NCI-H1930 (cell line): Measurements from ENCODE around the gene TM2D3.
A peak's percentile ranks its signal among the peaks of the same experiment; 100 is the strongest.

ENCODE experiments used
- DNase-seq, 2 experiments: peaks; one replicate each; lab custom pipeline; 2025; lab: John Stamatoyannopoulos, UW

The TM2D3 gene

DNA sequence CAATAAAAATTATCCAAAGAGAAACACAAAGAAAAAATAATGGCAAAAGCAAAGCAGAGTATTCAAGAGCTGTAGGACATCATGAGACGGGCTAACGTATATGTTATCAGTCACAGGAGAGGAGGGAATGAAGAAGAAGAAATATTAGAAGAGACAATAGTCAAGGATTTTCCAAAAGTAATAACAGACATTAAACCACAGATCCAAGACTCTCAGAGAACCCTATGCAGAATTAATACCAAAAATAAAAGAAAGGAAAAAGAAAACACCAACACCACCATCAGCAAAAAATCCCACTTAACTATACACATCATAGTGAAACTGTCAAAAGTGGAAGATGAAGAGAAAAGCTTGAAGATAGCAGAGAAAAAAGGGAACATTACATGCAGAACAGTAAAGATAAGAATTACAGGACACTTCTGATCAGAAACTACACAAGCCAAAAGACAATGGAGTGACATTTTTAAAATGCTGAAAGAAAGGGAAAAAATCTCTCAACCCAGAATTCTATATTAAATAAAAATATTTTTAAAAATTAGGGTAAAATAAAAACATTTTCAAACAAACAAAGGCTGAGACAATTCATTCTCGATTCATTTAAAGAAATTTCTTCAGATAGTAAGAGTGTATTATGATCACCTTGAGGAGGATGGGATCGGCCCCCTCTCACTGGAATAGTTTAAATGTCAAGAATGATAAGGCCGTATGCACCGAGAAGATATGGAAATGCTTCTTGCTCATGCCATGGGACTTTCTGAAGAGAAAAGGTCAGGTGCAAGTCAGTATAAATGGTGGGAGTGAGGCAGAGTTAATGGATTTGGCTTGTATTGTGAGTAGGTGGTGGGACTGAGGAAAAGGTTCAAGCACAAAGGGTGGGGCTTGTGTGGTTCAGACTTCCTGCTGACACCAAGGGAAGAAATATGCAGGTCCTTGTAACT is 28.5 kb downstream of the TM2D3 start:
- no peak for DNase-seq

DNA sequence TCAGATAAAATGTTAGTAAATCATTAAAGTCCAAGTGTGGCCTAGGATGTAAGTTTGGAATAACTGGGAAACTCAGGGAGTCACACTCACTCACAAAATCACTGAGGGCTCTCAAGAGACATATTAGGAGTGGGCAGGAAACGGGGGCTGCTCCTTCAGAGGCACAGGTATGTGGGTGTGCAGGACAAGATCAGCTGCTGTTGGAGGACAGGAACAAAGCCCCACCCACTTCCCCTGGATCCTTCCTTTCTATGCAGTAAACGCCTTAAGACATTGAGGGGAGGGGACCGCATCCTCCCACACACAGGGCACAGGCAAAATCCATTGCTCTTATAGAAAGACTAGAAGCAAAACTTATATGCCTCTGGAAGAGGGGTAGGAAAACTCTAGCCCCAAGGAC is 30.2 kb downstream of the TM2D3 start:
- no peak for DNase-seq

DNA sequence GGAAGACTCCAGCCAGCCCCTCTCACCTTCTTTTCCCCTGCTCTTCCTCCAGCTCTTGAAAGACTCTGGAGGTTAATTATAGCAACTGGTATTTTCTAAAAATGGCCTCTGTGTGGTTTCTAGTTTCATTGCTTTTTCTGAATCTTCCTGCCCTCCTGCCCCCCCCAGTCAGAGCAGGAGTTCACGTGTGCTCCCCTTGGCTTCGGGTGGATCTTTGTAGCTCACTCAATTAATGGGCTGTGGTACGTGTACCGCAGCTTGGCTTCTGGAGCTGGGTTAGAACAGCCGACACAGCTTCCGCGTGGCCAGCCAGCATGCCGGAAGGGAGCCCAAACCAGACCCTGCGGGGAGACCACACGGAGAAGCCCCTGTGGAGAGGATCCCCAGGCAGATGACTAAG is 31.5 kb downstream of the TM2D3 start:
- DNase-seq: no peak

DNA sequence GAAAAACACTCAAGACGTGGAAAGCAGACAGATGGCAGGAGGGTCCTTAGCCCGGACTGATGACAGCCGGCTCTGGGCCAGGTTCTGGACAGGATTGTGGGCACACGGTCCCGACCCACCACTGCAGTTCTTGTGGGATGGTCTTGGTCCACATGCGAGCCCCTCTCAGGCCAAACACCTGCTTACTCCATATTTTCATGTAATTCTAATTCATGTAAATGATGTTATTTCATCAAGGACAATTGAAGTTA is 32.6 kb downstream of the TM2D3 start:
- no peak for DNase-seq

DNA sequence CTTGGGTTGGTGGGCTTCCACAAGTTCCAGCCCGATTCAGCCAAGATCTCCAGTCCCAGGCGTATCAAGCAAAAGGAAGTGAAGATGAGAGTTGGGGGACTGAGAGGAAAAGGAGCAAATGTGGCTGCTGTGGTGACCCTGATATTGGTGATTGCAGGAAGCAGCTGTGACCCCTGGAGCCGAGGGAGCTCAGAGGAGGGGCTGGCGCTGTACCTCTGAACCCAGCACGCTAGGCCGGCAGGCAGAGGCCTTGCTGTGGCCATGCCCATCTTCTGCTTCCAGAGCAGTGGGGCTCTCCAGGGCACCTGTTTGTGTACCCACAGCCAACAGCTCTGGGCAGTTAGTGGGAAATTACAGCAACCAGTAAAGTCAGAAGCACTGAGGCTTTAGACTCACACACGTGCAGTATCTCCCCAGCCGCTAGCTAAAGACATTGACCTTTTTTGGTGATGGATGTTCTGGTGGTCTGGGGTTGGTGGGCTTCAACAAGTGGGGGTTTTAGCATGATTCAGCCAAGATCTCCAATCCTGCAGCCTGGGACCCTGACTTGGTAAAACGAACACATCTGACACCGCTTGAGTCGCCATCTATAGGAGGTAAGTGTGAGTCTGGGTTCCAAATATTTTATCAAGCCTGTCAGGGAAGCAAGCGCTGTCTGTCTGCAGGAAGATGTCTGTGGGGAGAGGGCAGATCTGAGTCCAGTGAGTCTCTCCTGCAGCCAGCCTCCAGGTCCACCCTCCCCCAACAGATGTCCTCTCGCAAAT is 33.1 kb downstream of the TM2D3 start:
- DNase-seq: no peak

DNA sequence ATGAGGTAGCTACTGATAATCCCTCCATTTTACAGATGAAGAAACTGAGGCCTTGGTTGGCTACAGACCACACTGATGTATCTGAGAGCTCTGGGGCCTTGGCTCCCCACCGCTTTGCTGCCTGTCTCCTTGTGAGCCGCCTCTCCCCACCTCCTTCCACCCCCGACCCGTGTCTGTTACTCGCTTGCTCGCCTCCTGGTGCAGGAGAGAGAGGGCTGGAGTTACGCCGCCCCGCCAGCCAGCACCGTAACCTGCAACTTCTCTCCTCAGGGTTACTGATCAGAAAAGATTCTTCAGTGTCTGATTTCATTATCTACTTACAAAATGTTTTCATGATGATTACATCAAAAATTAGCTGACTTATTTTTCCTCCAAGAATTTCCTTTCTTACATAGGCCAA is 34.1 kb downstream of the TM2D3 start:
- DNase-seq: no peak

DNA sequence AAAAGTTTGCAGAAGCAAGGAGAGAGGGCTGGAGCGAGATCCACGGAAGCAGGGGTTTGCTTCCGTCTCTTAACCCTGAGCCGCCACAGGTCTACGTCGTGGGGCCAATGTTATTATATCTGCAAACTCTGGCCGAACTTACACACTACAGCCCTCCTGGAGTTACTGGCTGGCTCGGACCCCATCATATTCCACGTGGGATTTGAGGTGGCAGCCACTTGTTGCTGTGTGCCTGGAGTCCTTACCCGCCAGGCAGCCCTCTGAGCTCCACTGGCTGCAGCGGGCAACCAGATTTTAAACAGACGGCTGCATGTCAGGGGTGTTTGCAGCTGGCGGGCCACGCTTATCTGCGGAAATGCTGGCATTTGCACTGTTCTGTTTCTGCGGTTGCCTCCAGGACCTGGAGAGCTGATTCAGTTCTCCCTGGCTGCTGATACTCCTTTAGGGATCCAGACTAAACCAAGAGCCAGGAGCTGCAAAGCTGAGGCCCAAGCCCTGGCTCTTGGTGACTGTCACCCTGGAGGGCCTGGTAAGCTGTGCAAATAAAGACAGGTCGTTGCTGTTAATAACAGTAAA is 34.7 kb downstream of the TM2D3 start:
- no peak for DNase-seq

DNA sequence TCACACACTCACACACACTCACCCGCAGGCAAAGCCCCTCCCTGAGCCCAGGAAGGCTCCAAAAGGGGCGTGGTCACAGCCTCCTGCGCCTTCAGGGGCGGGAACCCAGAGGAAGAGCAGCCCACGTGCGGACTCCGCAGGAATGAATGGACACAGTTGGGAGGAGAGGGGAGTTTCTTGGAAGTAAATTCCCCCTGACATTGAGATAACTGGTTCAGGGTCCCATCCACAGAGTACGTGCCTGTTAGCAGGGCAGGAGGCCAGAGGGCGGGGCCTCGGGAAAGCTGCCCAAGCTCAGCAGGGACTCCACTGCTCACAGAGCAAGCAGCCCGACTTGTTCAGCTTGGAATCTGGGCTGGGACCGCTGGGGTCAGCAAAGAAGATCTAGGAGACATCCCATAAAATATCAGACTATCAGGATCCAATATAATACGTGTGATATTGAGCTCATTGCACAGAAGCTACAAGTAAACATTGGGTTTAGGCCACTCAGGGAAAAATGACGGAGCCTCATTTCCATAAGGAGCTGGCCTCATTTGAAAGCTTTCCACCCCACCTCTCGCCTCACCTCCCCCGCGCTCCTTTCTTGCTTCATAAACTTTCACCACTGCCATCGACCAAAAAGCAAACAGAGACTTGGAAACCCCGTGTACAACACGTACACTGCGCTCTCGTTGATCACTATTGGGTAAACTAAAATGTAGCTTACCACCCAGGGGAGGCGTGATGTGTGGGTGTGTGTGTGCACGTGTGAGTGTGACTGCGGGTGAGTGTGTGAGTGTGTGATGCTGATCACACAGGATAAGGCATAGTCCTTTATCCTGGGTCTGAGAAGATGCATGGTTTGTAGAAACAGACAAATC is 36.0 kb downstream of the TM2D3 start:
- DNase-seq: no peak

DNA sequence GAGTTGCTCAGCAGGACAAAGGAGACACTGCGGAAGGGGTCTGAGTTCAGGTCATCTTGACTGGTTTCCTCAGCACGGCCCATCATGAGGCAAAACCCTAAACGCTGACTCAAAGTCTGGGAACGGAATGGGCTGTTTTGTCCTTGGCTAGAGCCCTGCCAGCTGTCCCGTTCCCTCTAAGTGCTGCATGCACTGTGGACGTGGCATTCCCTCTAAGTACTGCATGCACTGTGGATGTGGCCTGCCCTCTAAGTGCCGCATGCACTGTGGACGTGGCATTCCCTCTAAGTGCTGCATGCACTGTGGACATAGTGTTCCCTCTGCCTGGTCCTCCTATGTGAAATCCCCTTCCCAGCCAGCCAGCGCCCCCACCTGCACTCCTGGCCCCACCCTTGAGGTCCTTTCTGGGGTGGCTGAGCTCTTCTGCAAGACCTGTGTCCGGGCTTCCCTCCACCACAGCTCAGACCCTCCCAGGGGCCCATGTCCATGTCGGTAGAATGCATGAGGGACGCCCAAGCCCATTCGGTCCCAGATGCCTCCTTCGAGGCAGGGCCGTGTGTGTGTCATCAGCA is 36.7 kb downstream of the TM2D3 start:
- no peak for DNase-seq

DNA sequence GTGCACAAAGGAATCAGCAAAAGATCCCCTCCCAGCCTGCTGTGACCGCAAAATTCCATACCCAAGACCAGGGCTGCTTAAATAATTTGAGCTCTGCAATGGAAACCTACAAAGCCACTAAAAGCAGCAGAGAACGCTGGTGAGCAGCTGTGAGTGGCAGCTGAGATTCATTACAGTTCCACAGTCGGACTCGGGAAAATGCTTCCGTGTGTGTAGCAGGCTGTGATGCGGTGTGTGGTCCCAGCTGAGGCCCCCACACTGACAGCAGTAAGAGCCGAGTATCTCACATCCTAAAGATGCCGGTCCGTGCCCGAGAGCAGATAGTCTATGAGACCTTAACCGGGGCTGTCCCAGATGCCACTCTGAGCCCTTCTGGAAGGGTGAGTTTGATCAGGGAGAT is 37.4 kb downstream of the TM2D3 start:
- no peak for DNase-seq

DNA sequence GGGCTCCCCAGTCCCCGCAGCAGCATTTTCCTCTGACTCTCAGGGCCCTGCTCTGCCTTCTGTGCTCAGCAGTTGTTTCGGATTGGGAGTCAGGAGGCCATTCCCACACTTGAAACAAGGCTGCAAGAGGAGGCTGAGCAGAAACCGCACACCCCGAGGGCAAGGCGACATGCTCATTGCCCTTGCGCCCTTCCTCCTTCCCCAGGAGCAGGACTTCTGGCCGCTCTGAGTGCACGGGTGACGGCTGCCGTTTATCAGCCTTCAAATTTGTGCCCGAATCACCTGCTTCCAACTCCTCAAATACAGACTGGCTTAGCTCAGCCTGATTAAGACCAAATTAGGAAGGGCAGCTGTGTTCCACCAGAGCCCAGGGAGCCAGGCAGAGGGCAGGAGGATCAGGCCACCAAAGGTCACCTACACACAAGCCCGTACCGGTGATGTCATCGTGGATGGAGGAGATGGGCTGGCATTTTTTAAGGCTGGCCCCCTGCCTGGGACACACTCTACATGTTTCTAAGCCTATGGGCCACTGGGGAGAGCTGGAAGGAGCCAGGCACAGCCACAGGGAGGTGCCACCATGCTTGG is 38.1 kb downstream of the TM2D3 start:
- no peak for DNase-seq

DNA sequence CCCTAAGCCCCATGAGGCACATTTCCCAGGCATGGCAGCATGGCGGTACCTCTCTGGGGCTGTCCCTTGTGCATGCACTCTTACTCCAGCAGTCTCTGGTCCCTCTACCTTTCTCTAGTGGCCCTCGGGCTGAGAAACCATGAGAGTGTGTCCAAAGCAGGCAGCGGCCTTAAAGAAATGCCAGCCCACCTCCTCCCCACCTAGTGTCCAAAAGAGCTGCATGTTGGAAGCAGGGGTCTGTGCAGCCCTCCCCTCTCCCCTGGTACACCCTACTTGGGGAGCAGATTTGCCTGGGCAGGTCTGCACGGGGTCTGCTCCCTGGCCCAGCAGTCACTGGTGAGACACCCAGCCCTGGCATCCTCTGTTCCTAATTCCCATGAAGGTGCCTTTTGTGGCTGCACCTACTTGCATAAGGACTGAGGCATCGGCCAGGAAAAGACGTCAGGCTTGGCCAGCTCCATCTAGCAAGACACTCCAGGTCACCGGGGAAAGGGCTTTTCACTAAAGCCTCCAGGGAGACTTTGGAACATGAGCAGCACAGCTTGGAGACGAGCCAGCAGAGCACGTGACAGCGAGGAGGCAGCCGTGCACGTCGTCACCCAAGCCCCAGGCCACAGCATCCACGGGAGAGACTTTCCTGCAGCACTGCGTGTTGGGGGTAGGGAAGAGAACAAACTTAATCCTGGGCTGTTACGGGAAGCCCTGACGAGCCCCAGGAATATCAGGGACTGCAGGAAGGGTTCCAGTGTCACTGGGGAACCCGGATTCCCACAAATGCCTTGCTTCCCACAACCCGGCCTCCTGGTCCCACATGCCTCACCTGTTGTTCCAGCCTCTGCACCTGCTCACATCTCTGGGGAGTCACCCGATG is 38.8 kb downstream of the TM2D3 start:
- peak in 1 of 2 experiments; percentile 3 for DNase-seq

DNA sequence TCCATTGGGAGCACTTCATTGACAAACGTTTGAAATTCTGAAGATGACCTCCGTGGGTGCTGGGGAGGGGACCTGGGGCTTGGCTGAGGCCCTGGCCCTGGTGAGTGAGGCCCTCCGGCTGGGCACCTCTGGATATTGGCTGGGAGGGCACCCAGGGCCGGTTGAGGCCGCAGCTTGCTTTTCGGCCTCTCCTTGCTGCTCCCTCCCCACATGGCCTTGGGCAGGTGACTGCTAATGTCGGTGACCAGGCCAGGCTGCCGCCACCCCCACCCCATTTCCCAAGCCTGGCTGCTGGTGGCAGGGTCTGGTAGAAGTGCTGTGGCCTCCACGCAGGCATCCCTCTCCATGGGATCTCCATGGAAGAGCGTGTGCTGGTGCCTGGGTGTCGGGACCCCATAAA is 39.5 kb downstream of the TM2D3 start:
- DNase-seq: no peak

DNA sequence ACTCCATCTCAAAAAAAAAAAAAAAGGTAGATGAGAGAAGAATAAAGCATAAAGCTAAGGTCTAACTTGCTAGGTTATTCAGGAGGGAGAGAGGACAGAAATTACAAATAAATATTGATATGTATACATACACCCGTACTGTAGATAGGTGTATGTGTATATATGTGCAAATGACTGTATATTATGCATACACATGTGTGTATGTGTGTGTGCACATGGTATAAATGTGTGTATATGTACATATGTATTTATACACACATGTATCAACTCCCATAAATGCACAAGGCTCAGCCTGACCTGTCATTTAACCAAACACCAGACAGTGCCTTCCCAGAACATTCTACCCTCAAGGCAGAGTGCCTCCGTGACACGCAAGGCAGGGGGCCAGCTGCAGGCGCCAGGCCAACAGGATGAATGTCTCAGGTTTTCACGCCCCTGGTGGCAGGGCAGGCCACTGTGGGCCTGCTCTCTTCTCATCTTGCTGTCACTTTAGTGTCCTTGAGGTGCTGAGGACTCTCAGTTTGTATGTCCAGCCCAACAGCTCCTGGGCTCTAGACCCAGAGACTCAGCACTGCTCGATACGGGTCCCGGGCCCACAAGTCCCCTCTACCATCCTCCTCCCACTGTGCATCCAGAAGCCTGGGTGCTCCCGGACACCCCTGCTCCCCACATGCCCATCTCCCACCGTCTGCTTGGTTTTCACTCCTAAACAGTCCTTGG is 40.4 kb downstream of the TM2D3 start:
- DNase-seq: no peak

DNA sequence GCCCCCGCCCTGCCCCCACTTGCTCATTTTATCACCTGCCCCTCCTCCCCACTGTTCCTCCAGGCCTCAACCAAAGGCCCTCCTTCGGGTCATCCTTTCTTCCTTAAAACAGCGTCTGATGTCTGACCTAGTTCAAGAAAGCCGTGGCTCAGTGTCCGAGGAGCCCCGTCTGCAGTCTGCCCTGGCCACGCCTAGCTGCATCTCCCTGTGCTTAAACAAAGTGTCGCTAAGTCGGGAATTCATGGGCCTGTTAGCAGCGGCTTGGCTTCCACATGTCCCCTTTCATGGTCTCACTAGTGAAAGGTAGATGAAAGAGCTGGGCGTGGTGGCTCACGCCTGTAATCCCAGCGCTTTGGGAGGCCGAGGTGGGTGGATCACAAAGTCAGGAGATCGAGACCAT is 41.2 kb downstream of the TM2D3 start:
- no peak for DNase-seq

DNA sequence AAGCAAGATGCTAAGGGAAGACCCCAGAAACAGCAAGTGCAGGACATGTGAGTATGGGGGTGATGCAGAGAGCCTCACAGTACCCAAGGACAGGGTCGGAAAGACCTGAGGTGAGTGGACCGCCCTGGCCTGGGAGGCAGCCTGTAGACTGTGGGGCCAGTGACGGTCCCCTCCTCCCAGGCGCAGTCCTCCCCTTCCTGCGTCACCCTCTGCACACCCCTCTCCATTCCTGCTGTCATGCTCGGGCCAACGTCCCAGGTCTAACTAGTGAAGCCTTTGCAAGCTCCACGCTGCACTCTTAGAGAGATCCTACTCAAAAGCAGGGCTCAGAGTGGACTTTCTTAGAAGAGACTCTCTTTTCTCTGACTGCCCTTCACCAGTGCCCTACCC is 41.6 kb downstream of the TM2D3 start:
- DNase-seq: no peak

DNA sequence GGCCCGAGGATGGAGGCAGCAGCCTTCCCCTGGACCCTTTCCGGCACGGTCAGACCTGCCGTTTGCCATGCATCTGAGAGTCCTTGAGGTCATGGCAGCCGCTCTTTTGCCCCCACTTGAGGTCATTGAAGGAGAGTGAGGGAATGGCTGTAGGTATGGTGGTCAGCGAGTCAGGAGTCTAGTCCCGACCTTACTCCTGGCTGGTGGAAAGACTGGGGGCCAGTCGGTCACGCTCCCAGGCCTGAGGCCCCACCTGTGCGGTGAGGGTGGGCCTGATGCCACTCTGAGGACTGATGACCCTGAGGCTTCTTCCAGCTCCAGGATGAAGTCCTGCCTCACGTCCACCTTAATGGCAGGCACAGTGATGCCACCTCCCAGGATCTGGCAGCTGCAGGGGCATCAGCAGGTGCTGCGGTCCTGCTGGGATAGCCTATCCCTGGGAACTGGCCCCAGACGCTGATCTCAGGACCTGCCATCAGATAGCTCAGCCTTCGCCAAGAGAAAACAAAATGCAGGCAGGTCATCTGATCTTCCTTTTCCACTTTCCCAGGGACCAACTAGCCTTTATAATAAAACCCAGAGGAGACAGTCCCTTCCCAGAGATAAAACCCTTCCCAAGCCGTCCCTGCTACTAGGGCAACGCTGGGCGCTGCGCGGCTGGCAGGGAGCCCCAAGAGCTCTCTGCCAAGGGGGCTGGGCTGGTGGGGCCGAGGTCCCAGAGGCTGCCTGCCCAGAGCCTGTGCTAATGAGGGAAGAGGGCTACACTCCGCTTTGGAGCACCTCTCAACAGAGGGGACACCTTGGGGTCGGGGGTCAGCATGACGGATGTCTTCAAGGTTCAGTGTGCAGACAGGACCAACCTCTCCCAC is 42.2 kb downstream of the TM2D3 start:
- DNase-seq: no peak

DNA sequence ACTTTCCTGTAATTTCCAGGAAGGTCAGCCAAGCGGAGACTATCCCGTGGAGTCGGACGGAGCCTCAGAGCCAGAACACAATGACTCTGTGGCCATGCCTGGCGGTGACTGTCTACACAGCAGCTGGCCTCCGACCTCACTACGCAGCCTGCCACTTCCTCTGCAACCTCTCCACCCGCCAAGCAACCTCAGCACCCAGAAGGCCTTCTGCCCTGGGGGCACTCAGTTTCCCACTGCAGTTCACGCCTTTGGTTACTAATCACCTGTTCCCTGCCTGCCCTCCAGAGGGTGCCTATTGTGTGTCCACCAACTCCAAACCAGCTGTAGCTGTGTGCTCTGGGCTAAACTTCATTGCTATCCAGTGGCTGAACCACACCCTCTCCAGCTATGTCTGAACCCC is 44.0 kb downstream of the TM2D3 start:
- no peak for DNase-seq

DNA sequence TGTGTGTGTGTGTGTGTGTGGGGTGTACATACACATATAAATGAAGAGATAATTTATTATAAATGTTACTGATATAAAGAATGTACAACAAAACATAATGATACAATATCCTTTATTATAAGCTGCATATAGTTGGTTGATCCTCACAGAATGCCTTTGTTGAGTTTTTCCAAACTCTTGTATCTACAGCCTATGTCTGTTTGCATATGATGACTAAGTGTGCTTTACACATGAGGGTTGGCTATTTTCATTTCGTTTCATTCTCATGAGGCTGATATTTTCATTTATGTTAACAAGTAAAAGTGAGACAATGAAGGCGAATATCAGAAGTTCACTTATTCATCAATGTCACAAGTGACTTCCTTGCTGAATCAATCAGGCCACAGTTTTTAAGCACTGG is 45.1 kb downstream of the TM2D3 start:
- no peak for DNase-seq
